Kidney (tissue), 14 donors: Measurements from ENCODE around the gene NEURL4. TPM values are rescaled to one million over a fixed set of nuclear protein-coding genes. Genes with fewer than 3 reads are reported as not detected.

Source experiments
- DNase-seq, 5 donors: peaks; one replicate each; pipeline ENCODE4 v3.0.0-alpha.2; 2013 to 2020
- FAIRE-seq: peaks from 2 replicates; lab custom pipeline; 2012; peaks lifted over from hg19 to GRCh38; lab: Jason Lieb, UNC
- H3K27ac ChIP-seq, 2 donors: one replicate each; pipeline ENCODE4 v1.7.0; 2013; ENCODE audit warnings: low read depth in 2 of 2, low read length in 2 of 2, inconsistent platforms in 1 of 2
- H3K27me3 ChIP-seq: one replicate; pipeline ENCODE4 v1.7.1; 2013; ENCODE audit warnings: low read length, inconsistent platforms; ENCODE audit not compliant: control insufficient read depth, insufficient read depth
- H3K36me3 ChIP-seq, 3 donors: one replicate each; pipeline versions ENCODE4 v1.7.0 to v1.7.1; 2013; ENCODE audit warnings: low read length in 3 of 3, control low read depth in 1 of 3, inconsistent platforms in 1 of 3; ENCODE audit not compliant: insufficient read depth in 3 of 3, control insufficient read depth in 2 of 3
- H3K4me1 ChIP-seq, 3 donors: one replicate each; pipeline versions ENCODE4 v1.7.0 to v1.7.1; 2013; ENCODE audit warnings: low read length in 3 of 3, inconsistent platforms in 1 of 3, low read depth in 1 of 3; ENCODE audit not compliant: control insufficient read depth in 2 of 3, insufficient read depth in 2 of 3
- H3K4me3 ChIP-seq, 3 donors: one replicate each; pipeline versions ENCODE4 v1.7.0 to v1.8.1; 2013; ENCODE audit warnings: low read length in 3 of 3, control low read depth in 1 of 3, inconsistent platforms in 1 of 3
- H3K9ac ChIP-seq, 3 donors: one replicate each; pipeline versions ENCODE4 v1.7.0 to v1.7.1; 2013; ENCODE audit warnings: low read length in 3 of 3, control low read depth in 1 of 3, inconsistent platforms in 1 of 3
- H3K9me3 ChIP-seq, 3 donors: one replicate each; pipeline versions ENCODE4 v1.7.0 to v1.7.1; 2013; ENCODE audit warnings: low read length in 3 of 3, control low read depth in 1 of 3, inconsistent platforms in 1 of 3; ENCODE audit not compliant: control insufficient read depth in 2 of 3, insufficient read depth in 1 of 3
- CTCF ChIP-seq: IDR thresholded peaks from 3 replicates; pipeline ENCODE4 v1.5.1; 2012; ENCODE audit warnings: mild to moderate bottlenecking, moderate library complexity, borderline replicate concordance; ENCODE audit not compliant: insufficient read depth; ENCODE audit errors: extremely low read depth
- intact Hi-C: fragments of 100-400 bp; cut with DNase I; formaldehyde crosslinking; loops from one replicate; pipeline ENCODE4 v1.11.1; 2022
- polyA plus RNA-seq: library from polyadenylated mRNA; stranded (reverse); fragments of 350-450 nt; fragmentation: Illumina TruSeq; extraction: RNeasy Lipid Tissue Mini Kit (QIAGEN cat#74804); gene quantifications from one replicate; pipeline ENCODE4 v1.2.3, GENCODE V29; 2014; ENCODE audit warnings: low read depth, low replicate concordance; ENCODE audit not compliant: insufficient read depth
- total RNA-seq: library from RNA; stranded (reverse); fragmentation: NEBNext Ultra II Directional; extraction: Animal tissue kit (Norgen Biotek cat#: 25700); gene quantifications from one replicate; pipeline ENCODE4 v1.2.1, GENCODE V29; 2021
- donor health status: control.
- donor health status: control.
- donor health status: control.
- donor health status: control.
- donor health status: control.
- donor health status: DM: yes; HTN: yes; CAD: no.
- donor health status: Normal renal cell carcinoma (clear cell type).

Gene NEURL4
- total and polyA plus RNA-seq, 2 donors from 2014 or later = 21.2 to 44.7 TPM

DNA sequence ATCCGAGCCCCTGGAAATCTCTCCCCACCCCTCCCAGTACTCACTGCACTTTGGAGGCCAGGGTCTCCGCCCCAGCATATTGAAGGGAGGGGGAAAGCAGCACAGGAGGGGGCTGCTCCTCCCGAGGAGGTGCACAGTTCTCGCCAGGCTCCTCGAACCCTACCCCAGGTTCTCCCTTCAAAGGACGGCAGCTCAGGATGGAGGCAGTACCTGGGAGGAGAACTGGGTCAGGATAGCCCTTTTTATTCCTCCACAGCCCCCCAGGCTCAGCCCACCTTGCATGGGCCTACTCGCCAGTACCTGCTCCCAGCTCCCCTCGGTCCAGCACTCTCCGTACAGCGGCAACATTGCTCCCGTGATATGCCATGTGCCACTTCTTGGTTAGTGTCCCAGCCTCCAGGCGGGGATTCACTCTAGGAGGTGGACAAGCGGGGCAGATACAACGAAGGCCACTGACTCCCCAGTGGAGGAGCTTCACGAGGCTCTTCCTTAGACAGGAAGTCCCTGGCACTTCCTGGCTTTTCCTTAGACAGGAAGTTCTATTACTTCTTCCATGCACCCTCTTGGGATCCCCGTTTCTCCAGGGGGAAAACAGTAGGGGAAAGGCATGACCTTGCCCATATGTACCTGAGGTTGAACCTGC lies 11.9 kb downstream of the NEURL4 start:
- Histone ChIP-seq H3K9me3 (no peaks in the 10 kb centered on the region), H3K4me1 (peaks cover 0 to 43% (median 15%) of the 10 kb centered on the region in 3 donors), H3K9ac (no peak overlapping the region), H3K36me3 (peaks cover 7 to 49% (median 35%) of the 10 kb centered on the region in 3 donors), H3K27me3 (no peaks in the 10 kb centered on the region), H3K4me3 (no peak overlapping the region), H3K27ac (peak overlapping the region; percentile 14 to 32)
- no peak for DNase-seq
- no peak for TF ChIP-seq CTCF
- FAIRE-seq = no peak
- intact Hi-C loops = no loop called here

- intact Hi-C loops = no loop called here
- H3K36me3 ChIP-seq = peaks cover 14 to 47% (median 41%) of the 10 kb centered on the region in 3 donors
- DNase-seq (peak in 1 of 5 donors; percentile 65), FAIRE-seq (no peak)
- no peak for TF ChIP-seq CTCF
- peak overlapping the region; percentile 90 to 92 for H3K27ac ChIP-seq
- H3K27me3 ChIP-seq = no peaks in the 10 kb centered on the region
- no peaks in the 10 kb centered on the region for H3K9me3 ChIP-seq
- H3K4me1 ChIP-seq = peaks cover 0 to 34% (median 15%) of the 10 kb centered on the region in 3 donors
- H3K4me3 ChIP-seq = peak overlapping the region; percentile 50 to 93 (median 61)
- H3K9ac ChIP-seq = peak overlapping the region; percentile 39 to 95 (median 55)
These were observed 13.4 kb downstream of the NEURL4 start for GRCh38 chr17:7315570-7316235.

GRCh38 chr17:7314719-7315569 lies 14.2 kb downstream of the NEURL4 start, which contains the start of gene GPS2:
TSS of gene GPS2 (minus strand) at chr17:7315360. CDS start at chr17:7315052, 308 bp downstream.
- Histone ChIP-seq H3K36me3 (peaks cover 14 to 52% (median 44%) of the 10 kb centered on the region in 3 donors), H3K4me1 (peaks cover 0 to 34% (median 15%) of the 10 kb centered on the region in 3 donors), H3K9ac (peak within 1 kb of the TSS; percentile 39 to 95 (median 85)), H3K4me3 (peak within 1 kb of the TSS; percentile 59 to 93 (median 79)), H3K27me3 (no peaks in the 10 kb centered on the region), H3K27ac (peak within 1 kb of the TSS; percentile 90 to 92), H3K9me3 (no peaks in the 10 kb centered on the region)
- no peak for TF ChIP-seq CTCF
- FAIRE-seq = no peak
- peak; percentile 92 to 98 (median 94) for DNase-seq
- intact Hi-C loops = no loop called here
